Fibroblast of skin of left biceps (primary cell): ENCODE data around the gene PCCA.
"Not testable (repeated sequence)": the region's sequence is repeated elsewhere in the genome, so short reads cannot be mapped to it uniquely, and the experiment has no call there.

Experiments
- DNase-seq, 2 experiments: peaks; one replicate each; pipeline ENCODE4 v3.0.0-alpha.2; 2013; ENCODE audit warnings: low read depth in 2 of 2

PCCA gene

DNA sequence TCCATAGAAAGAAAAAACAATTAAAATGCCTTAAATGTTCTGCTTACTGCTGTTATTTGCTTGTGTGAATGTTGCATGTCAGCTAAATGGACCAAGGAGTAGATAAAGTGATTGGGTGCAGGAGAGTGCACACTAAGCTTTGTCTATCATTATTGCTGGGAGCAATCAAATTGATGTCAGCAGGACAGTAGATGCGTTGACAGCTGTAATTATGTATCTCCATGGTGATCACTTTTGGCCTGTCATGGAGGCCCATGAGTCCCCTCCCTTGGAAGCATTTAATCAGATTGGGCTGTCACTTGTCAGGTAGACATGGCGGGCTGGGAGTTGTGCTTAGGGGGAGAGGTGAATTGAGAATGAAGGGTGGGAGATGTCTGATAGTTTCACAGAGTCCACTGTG is 215.3 kb downstream of the PCCA start:
- no peak for DNase-seq

- DNase-seq = no peak
Measured at GRCh38 chr13:100305398-100305797, 216.5 kb downstream of the PCCA start.

DNA sequence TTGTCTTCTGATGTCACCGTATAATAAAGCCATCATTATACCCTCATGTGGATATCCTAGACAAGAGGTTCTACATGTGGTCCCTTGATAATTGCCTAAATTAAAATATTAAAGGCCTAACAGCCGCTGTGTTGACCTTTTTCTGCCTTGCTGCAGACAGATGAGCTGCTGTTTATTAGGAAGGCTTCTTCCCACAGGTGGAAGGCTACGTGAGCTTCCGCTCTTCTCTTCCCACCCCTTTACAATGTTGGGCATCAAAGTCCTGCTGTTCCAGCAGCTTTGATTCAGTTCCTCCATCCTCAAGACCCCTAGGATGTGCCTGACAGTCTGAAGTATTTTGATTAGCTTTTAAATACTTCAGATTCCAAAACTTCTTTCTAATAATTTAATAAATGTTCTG is 217.1 kb downstream of the PCCA start:
- no peak for DNase-seq

DNA sequence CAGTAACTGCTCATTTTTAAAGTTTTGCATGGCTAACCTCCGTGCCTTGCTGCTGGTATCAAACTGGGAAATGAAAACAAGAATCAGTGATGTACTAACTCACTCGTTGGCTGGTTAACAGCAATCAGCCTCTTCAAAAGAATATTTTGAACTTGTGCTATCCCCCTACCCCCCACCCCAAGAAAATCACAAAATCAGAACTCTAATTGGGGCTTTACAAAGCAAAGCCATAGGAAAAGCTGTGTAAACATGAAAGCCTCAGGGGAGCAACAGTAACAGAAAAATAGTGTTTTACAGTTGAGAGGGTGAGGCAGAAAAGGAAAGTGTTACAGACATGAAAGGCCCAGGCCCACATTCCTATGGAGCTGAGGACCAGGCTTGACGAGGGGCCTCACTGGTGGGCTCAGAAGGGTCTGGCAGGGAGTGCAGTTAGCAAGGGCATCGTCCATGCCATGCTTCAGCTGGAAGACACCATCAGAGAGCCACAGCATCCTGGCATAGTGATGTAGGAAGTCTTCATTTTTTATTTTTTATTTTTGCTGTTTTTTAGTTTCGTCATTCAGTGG is 217.6 kb downstream of the PCCA start:
- no peak for DNase-seq

- no peak for DNase-seq
Measured at GRCh38 chr13:100314132-100314910, 225.4 kb downstream of the PCCA start.

DNA sequence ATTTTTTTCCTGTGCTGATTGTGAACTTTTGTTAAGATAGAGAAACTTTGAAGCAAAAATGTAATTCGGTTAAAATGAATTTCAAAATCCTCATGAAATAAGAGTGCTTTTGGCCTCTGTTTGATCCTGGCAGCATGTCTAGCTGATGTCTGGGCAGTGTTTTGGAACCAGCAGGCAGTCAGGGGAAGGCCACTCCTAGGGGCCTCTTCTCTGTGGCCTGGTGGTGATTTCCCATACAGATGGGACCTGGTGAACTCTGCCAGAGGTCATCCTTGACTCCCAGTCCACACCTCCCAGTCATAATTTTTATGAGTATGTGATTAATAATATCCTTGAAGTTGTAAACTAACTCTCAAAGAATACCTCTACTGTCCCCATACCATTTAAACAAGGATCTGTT is 226.6 kb downstream of the PCCA start:
- no peak for DNase-seq

DNA sequence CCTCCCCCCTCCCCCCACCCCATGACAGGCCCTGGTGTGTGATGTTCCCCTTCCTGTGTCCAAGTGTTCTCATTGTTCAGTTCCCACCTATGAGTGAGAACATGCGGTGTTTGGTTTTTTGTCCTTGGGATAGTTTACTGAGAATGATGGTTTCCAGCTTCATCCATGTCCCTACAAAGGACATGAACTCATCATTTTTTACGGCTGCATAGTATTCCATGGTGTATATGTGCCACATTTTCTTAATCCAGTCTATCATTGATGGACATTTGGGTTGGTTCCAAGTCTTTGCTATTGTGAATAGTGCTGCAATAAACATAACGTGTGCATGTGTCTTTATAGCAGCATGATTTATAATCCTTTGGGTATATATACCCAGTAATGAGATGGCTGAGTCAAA is 229.6 kb downstream of the PCCA start:
- DNase-seq = not testable (repeated sequence)

DNA sequence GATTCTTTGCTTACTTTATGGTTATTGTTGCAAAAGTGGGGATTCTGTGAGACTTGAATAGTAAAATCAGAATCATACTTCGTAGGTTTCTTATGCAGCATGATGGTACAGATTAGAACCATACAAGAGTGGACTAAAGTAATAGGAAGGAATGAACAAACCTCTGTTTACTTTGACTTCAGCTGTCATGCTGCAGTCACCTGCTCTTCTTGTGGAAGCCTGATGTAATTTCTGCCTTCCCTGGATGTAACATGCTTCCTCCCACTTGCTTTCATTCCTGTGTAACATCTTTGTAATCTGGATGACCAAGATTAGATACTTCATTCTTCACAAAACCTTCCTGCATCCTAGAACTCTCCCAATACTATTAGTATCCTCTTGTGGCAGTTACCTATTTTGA is 235.0 kb downstream of the PCCA start:
- no peak for DNase-seq

GRCh38 chr13:100330662-100331061 is 241.8 kb downstream of the PCCA start:
- DNase-seq = no peak

DNA sequence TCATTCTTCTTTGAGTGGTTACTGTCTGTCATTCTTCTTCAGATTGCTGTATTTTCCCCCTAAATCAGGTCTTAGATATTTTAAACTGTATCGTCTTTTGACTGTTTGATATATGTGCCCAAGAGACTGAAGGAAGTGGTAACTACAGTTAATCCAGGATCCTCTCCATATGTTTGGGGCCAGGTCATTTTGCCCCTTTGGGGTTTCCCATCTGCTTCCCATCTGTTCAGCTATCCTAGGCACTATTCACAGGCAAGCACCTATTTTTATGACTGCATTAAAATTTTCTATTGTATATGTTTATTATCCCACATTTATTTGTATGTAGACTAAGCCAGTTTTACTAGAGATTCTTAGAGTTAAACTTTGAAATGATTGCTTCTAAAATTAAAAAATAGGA is 244.2 kb downstream of the PCCA start:
- DNase-seq = no peak

DNA sequence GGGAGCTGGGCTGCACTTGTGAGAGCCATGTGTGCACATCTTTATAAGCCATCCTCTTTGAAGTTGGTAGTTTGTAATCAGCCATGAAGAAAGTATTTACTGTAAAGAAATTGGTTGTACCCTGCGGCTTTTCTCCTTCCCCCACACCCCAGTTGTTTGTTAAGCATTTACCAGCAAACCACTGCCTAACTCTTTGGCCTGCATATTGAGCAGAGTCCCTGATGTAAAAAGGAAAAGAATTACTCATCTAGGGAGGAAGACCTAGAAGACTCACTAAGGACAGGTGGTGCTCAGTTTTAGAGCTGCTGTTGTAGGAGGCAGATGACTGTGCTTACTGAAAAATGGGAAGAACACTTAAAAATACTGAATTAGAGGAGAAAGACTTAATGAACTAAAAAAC is 245.3 kb downstream of the PCCA start:
- no peak for DNase-seq

DNA sequence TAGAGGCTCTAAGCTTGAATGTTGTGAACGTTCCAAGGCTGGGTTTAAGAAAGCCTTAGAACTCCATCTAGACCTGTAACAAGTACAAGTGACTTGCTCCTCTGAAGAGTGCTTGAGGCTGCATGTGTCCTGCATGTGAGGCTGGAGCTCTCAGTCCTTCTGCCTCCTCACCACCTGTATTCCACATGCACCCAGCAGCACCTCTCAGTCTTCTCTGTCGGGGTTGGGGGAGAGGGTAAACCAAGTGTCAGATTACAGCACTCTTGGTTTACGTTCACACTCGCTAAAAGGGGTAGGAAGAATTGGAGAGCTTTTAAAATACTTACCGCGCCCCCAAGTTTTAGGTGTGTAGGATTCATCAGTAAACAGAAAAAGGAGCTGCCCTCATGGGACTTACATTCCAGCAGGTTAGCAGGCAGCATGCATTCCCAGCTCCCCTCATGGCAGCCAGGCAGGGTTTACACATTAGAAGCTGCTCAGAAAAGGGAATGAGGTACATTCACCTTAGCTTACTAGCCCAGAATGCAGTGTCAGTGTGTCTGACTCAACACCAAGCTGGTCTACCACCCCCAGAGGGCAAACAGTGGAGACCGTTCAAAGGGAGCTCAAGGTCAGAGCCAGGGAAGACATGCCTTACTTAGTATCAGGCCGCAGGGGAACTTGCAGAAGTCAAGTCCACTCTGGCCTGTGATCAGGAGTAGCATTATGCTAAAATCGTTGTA is 248.1 kb downstream of the PCCA start:
- no peak for DNase-seq

DNA sequence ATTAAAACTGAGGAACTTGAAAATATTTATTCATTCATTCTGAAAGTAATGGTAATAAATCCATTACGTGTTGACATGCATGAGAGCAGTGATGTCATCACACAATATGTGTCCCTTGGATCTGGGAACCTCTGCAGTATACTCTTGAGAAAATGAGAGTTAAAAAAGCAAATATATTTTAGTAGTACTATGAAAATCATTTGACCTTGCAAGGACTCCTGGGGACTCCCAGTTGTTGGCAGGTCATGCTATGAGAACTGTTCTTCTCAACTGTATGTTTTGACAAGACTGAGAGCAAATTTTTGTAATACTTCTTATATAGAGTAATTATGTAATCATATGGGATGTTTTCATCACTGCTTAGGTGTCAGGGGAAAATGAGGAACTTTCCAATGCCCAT is 249.4 kb downstream of the PCCA start:
- no peak for DNase-seq

GRCh38 chr13:100339411-100339940 is 250.6 kb downstream of the PCCA start:
- no peak for DNase-seq

DNA sequence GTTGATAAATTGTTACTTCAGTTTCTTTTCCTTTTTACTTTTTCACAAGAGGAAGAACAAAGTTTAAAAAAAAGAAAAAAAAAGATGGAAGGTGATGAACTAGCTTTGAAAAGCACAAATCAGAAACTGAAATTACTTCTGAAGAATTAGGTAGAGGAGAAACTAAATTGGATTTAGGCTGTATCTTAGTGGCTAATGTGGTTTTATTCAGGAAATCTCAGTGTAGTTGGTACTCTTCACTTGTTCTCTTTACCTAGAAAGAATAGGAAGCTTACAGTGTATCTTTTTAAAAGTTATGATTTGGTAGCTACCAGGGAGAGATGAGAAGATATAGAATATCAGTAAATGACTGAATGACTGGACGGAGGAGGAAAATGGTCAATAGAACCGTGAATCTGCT is 252.0 kb downstream of the PCCA start:
- no peak for DNase-seq

DNA sequence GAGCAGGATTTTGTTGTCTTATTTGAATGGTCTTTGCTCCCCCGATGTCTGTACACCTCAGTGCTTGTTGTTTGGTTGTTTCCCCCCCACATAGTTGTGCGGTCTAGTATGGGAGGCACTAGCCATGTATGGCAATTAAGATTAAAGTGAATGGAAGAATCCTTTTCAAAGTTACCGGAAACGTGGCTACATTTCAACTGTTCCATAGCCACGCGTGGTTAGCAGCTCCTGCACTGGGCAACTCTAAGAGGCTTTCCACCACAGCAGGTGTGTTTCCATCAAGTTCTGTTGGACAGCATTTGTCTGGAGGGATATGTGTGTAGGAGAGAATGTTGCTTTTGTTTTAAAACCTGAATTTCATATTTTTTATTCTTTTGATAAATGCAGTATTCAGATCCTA is 252.4 kb downstream of the PCCA start:
- no peak for DNase-seq

GRCh38 chr13:100344544-100344943 is 255.7 kb downstream of the PCCA start:
- no peak for DNase-seq

DNA sequence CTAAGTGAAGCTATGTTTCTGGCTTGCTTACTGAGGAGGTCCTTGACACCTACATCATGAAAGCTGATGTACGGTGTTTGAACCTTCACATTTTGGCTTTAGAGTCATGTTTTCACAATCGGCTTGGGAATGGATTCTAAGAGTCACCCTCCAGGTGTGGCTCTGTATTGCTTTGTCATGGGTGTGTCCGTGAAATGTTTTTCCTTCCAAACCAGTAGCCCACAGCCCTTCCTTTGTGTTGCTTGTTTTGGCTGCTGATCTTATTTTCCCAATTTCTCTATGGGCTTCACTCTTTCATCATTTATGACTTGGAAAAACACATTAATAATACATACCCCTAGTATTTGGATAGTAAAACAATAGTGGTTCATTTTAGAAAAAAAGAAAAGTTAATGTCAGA is 259.1 kb downstream of the PCCA start:
- DNase-seq = no peak

GRCh38 chr13:100349594-100349993 is 260.7 kb downstream of the PCCA start:
- DNase-seq = no peak

- no peak for DNase-seq
Measured at GRCh38 chr13:100350601-100351000, 261.7 kb downstream of the PCCA start.

DNA sequence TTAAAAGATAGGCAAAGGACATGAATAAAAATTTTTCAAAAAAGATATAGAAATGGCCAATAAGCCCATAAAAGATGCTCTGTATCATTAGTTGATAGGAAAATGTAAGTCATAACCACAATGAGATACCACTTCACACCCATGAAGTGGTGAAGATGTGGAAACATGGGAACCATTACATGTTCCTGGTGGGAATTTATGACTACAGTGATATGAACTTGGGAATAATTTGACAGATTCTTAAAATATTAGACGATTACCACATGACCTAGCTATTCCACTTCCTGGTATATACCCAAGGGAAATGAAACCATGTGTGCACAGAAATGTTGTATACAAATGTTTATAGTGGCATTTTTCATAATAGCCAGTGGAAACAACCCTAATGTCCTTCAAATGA is 267.5 kb downstream of the PCCA start:
- peak in 1 of 2 experiments; percentile 15 for DNase-seq

DNA sequence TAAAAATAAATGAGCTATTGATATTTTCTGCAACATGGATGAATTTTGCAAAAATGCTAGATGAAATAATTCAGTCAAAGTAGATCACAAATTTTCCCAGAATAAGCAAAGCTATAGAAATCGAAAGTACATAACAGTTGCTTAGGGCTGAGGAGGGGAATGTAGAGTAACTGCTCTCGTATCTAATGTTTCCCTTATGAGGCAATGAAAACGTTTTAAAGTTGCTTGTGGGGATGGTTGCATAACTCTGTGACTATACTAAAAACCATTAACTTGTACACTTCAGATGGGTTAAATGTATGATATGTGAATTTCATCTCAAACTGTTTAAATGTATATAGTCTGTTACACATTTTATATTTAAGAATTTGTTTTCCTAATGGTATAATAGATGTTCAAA is 268.0 kb downstream of the PCCA start:
- DNase-seq = no peak

- DNase-seq = no peak
Measured at GRCh38 chr13:100357764-100358163, 268.9 kb downstream of the PCCA start.
